OCI-LY3 (cell line): Measurements from ENCODE around the gene SLC50A1.

Source experiments
- CTCF ChIP-seq: fragments of 200-600, 300-600 bp; sonication (generic); IDR thresholded peaks from 2 replicates; pipeline ENCODE4 v1.5.1; 2014; ENCODE audit warnings: antibody characterized with exemption, low read length, low read depth
- EZH2phosphoT487 ChIP-seq: fragments of 200-600 bp; shearing (Covaris generic); IDR thresholded peaks from 2 replicates; pipeline ENCODE4 v1.6.1; 2018; ENCODE audit warnings: antibody characterized with exemption, mixed run types, low read depth

- TF ChIP-seq CTCF (peak; percentile 90), EZH2phosphoT487 (no peak)
Observed at GRCh38 chr1:155086128-155086741, 49.4 kb upstream of the SLC50A1 start.
